Kidney (tissue), 14 donors: ENCODE data around the gene TFB1M. TPM values are rescaled to one million over a fixed set of nuclear protein-coding genes. Genes with fewer than 3 reads are reported as not detected.

Experiments used
- DNase-seq, 5 donors: peaks; one replicate each; pipeline ENCODE4 v3.0.0-alpha.2; 2013 to 2020
- FAIRE-seq: peaks from 2 replicates; lab custom pipeline; 2012; peaks lifted over from hg19 to GRCh38; lab: Jason Lieb, UNC
- H3K27ac ChIP-seq, 2 donors: one replicate each; pipeline ENCODE4 v1.7.0; 2013; ENCODE audit warnings: low read depth in 2 of 2, low read length in 2 of 2, inconsistent platforms in 1 of 2
- H3K27me3 ChIP-seq: one replicate; pipeline ENCODE4 v1.7.1; 2013; ENCODE audit warnings: low read length, inconsistent platforms; ENCODE audit not compliant: control insufficient read depth, insufficient read depth
- H3K36me3 ChIP-seq, 3 donors: one replicate each; pipeline versions ENCODE4 v1.7.0 to v1.7.1; 2013; ENCODE audit warnings: low read length in 3 of 3, control low read depth in 1 of 3, inconsistent platforms in 1 of 3; ENCODE audit not compliant: insufficient read depth in 3 of 3, control insufficient read depth in 2 of 3
- H3K4me1 ChIP-seq, 3 donors: one replicate each; pipeline versions ENCODE4 v1.7.0 to v1.7.1; 2013; ENCODE audit warnings: low read length in 3 of 3, inconsistent platforms in 1 of 3, low read depth in 1 of 3; ENCODE audit not compliant: control insufficient read depth in 2 of 3, insufficient read depth in 2 of 3
- H3K4me3 ChIP-seq, 3 donors: one replicate each; pipeline versions ENCODE4 v1.7.0 to v1.8.1; 2013; ENCODE audit warnings: low read length in 3 of 3, control low read depth in 1 of 3, inconsistent platforms in 1 of 3
- H3K9ac ChIP-seq, 3 donors: one replicate each; pipeline versions ENCODE4 v1.7.0 to v1.7.1; 2013; ENCODE audit warnings: low read length in 3 of 3, control low read depth in 1 of 3, inconsistent platforms in 1 of 3
- H3K9me3 ChIP-seq, 3 donors: one replicate each; pipeline versions ENCODE4 v1.7.0 to v1.7.1; 2013; ENCODE audit warnings: low read length in 3 of 3, control low read depth in 1 of 3, inconsistent platforms in 1 of 3; ENCODE audit not compliant: control insufficient read depth in 2 of 3, insufficient read depth in 1 of 3
- CTCF ChIP-seq: IDR thresholded peaks from 3 replicates; pipeline ENCODE4 v1.5.1; 2012; ENCODE audit warnings: mild to moderate bottlenecking, moderate library complexity, borderline replicate concordance; ENCODE audit not compliant: insufficient read depth; ENCODE audit errors: extremely low read depth
- intact Hi-C: fragments of 100-400 bp; cut with DNase I; formaldehyde crosslinking; loops from one replicate; pipeline ENCODE4 v1.11.1; 2022
- polyA plus RNA-seq: library from polyadenylated mRNA; stranded (reverse); fragments of 350-450 nt; fragmentation: Illumina TruSeq; extraction: RNeasy Lipid Tissue Mini Kit (QIAGEN cat#74804); gene quantifications from one replicate; pipeline ENCODE4 v1.2.3, GENCODE V29; 2014; ENCODE audit warnings: low read depth, low replicate concordance; ENCODE audit not compliant: insufficient read depth
- total RNA-seq: library from RNA; stranded (reverse); fragmentation: NEBNext Ultra II Directional; extraction: Animal tissue kit (Norgen Biotek cat#: 25700); gene quantifications from one replicate; pipeline ENCODE4 v1.2.1, GENCODE V29; 2021
- donor health status: control.
- donor health status: control.
- donor health status: control.
- donor health status: control.
- donor health status: control.
- donor health status: DM: yes; HTN: yes; CAD: no.
- donor health status: Normal renal cell carcinoma (clear cell type).

Gene TFB1M
- total and polyA plus RNA-seq, 2 donors from 2014 or later: 16.3 to 28.1 TPM

DNA sequence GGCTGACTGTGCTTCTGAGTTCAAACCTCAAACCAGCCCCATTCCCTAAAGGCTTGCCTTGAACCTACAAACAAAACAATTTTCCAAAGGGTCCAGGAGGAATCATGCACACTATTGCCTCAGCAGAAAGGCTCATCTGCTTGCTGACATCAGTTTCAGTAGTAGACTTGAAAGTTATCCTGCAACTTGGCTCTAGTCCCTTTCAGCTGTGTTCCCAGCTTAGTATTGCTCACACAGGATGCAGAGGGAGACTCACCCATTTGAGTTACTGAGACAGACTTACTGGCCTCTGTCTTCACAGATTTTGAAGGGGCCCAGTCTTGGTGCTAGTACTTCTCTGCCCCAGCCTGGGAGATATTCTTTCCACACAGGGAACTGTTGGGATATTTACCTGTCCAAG is 38.5 kb upstream of the TFB1M start:
- no peak for TF ChIP-seq CTCF
- Histone ChIP-seq H3K4me3 (no peak overlapping the region), H3K9ac (no peak overlapping the region), H3K36me3 (no peaks in the 10 kb centered on the region), H3K27ac (no peak overlapping the region), H3K9me3 (peaks cover 0 to 6% (median 3%) of the 10 kb centered on the region in 3 donors), H3K27me3 (no peaks in the 10 kb centered on the region), H3K4me1 (no peaks in the 10 kb centered on the region)
- no peak for DNase-seq
- intact Hi-C loops: no loop called here
- no peak for FAIRE-seq

- intact Hi-C loops: no loop called here
- no peak overlapping the region for H3K4me3 ChIP-seq
- no peak overlapping the region for H3K27ac ChIP-seq
- H3K9ac ChIP-seq: no peak overlapping the region
- FAIRE-seq (no peak), DNase-seq (no peak)
- H3K4me1 ChIP-seq: no peaks in the 10 kb centered on the region
- no peak for TF ChIP-seq CTCF
- H3K36me3 ChIP-seq: no peaks in the 10 kb centered on the region
- H3K9me3 ChIP-seq: peaks cover 0 to 6% (median 3%) of the 10 kb centered on the region in 3 donors
- no peaks in the 10 kb centered on the region for H3K27me3 ChIP-seq
These were observed 37.8 kb upstream of the TFB1M start for GRCh38 chr6:155352130-155352420.

DNA sequence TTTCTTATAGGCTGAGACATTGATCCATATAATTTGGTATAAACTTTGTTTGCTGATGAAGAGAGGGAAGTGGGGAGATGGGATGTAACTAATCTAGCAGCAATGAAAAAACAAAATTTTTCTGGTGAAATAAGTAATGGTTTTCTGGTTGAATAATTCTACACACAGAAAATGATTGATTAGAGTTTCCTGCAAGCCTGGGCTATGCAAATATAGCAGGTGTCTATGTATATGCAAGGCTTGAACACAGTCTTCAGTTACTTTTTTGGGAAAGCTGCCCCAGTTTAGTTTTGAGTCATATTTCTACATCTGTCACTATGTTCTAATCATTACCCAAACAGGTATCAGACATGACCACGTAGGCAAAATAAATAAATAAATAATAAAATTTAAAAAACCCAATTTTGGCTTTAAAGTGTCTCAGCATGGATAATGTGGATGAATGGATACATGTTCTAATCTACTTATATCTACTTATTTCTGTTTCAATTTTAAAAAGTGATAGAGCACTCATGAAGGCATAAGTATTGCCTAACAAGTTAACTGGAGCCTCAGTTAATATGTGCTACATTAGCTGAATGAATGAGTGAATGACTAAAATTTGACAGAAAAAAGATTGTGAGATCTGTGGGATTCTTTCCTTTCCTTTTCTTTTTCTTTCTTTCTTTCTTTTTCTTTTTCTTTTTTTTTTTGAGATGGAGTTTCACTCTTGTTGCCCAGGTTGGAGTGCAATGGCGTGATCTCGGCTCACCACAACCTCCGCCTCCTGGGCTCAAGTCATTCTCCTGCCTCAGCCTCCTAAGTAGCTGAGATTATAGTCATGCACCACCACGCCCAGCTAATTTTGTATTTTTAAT is 37.2 kb upstream of the TFB1M start:
- no peaks in the 10 kb centered on the region for H3K4me1 ChIP-seq
- H3K9me3 ChIP-seq: peaks cover 0 to 6% (median 3%) of the 10 kb centered on the region in 3 donors
- no peak overlapping the region for H3K9ac ChIP-seq
- no peak for FAIRE-seq
- intact Hi-C loops: no loop called here
- no peaks in the 10 kb centered on the region for H3K27me3 ChIP-seq
- H3K27ac ChIP-seq: no peak overlapping the region
- no peak for DNase-seq
- TF ChIP-seq CTCF: no peak
- no peaks in the 10 kb centered on the region for H3K36me3 ChIP-seq
- no peak overlapping the region for H3K4me3 ChIP-seq
